RWPE2 (cell line): Measurements from ENCODE around the gene PHLDB3.

Experiments
- ATAC-seq: fragments of 200-7000 bp; cut with Tn5 transposase; 3 replicates; pipeline ENCODE4 v1.9.1; 2021; ENCODE audit warnings: low read depth
- DNase-seq: peaks from one replicate; pipeline ENCODE4 v3.0.0-alpha.2; 2020; ENCODE audit warnings: low spot score
- H3K27ac ChIP-seq: fragments of 450-650 bp; 2 replicates; pipeline ENCODE4 v1.5.1; 2017; ENCODE audit warnings: mild to moderate bottlenecking; ENCODE audit not compliant: poor library complexity, severe bottlenecking
- H3K27me3 ChIP-seq: fragments of 250-450 bp; sonication (Bioruptor Pico); 2 replicates; pipeline ENCODE4 v1.5.1; 2021; ENCODE audit warnings: mild to moderate bottlenecking, moderate library complexity; ENCODE audit not compliant: insufficient read depth, poor library complexity, severe bottlenecking
- H3K36me3 ChIP-seq: fragments of 250-450 bp; sonication (Bioruptor Pico); 2 replicates; pipeline ENCODE4 v1.5.1; 2020; ENCODE audit warnings: low read depth, mild to moderate bottlenecking, moderate library complexity
- H3K4me1 ChIP-seq: fragments of 250-450 bp; sonication (Bioruptor Pico); 2 replicates; pipeline ENCODE4 v1.5.1; 2021; ENCODE audit warnings: mild to moderate bottlenecking, moderate library complexity; ENCODE audit not compliant: insufficient read depth, poor library complexity, severe bottlenecking
- H3K4me3 ChIP-seq: fragments of 250-450 bp; sonication (Bioruptor Pico); 2 replicates; pipeline ENCODE4 v1.5.1; 2021; ENCODE audit warnings: mild to moderate bottlenecking, moderate library complexity; ENCODE audit not compliant: severe bottlenecking
- H3K9me3 ChIP-seq: fragments of 250-450 bp; sonication (Bioruptor Pico); 2 replicates; pipeline ENCODE4 v1.5.1; 2021; ENCODE audit warnings: mild to moderate bottlenecking, moderate library complexity; ENCODE audit not compliant: severe bottlenecking
- CTCF ChIP-seq: fragments of 450-650 bp; IDR thresholded peaks from one replicate; pipeline ENCODE4 v1.5.1; 2017; ENCODE audit warnings: mild to moderate bottlenecking, moderate library complexity; ENCODE audit not compliant: poor library complexity, severe bottlenecking

Gene PHLDB3

DNA sequence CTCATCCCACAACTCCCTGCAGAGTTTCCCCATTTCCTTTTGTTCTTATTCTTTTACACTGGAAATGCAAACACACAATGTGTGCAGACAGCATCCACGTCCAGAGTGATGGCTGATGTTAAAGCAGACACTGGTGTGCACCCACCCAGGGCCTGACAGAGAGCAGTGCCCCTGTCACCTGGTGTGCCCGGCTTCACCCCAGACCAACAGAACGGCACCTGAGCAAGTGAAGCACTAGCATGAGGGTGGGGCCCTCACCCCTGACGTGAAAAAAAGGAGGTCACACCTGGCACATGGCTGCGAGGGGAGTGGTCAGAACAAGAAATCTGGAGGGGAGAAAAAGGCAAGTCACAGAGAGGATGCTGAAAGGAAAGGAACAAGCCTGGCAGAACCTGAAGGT, 40.7 kb upstream of the PHLDB3 start:
- ATAC-seq, result no peak
- no peak for TF ChIP-seq CTCF
- Histone ChIP-seq H3K27me3 (no peaks in the 10 kb centered on the region), H3K36me3 (peaks cover 33% of the 10 kb centered on the region), H3K4me3 (no peak overlapping the region), H3K9me3 (no peaks in the 10 kb centered on the region), H3K4me1 (no peaks in the 10 kb centered on the region), H3K27ac (no peak overlapping the region)
- no peak for DNase-seq

DNA sequence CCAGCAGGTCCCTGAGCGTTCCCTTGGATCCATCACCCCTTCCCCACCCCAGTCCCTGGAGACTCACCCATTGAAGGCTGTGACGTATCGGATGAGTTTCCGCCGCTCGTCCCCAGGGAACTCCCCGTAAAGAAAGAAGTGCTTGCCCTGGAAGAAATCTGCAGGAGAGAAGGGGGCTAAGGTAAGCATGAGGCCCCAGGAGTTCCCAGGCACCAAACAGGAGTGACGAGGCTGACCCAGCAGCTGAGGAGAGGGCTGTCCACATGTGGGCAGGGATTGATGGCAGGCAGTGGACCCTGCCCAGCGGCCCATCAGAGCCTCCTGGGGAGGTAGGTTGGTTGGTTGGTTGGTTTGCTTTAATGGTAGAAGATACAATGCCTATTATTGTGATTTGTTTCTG, 39.5 kb upstream of the PHLDB3 start:
- H3K27ac ChIP-seq, result no peak overlapping the region
- H3K36me3 ChIP-seq, result peaks cover 31% of the 10 kb centered on the region
- no peaks in the 10 kb centered on the region for H3K9me3 ChIP-seq
- no peaks in the 10 kb centered on the region for H3K27me3 ChIP-seq
- no peak overlapping the region for H3K4me3 ChIP-seq
- no peak for TF ChIP-seq CTCF
- H3K4me1 ChIP-seq, result no peaks in the 10 kb centered on the region
- no peak for DNase-seq
- ATAC-seq, result no peak

- TF ChIP-seq CTCF, result no peak
- no peaks in the 10 kb centered on the region for H3K9me3 ChIP-seq
- H3K4me1 ChIP-seq, result no peaks in the 10 kb centered on the region
- no peak overlapping the region for H3K27ac ChIP-seq
- no peaks in the 10 kb centered on the region for H3K27me3 ChIP-seq
- DNase-seq (no peak), ATAC-seq (no peak)
- H3K4me3 ChIP-seq, result no peak overlapping the region
- H3K36me3 ChIP-seq, result peaks cover 40% of the 10 kb centered on the region
Measured at GRCh38 chr19:43541920-43542650, 37.5 kb upstream of the PHLDB3 start.

DNA sequence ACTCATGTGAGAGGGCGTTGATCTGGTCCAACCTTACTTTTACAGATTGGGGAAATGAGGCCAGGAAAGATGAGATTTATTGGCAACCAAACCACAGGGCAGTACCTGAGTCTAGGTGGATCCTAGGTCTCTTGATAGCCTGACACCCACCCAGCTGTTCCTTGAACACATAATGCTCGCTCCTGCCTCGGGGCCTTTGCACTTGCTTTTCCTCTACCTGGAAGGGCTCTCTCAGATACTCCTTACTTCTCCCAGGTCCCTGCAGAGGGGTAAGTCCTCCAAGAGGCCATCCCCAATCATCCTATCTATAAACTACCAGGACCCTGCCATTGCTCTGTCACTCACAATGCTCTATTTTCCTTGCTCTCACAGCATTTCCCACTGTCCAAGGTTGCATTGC, 35.8 kb upstream of the PHLDB3 start:
- no peak for DNase-seq
- Histone ChIP-seq H3K4me1 (no peaks in the 10 kb centered on the region), H3K9me3 (no peaks in the 10 kb centered on the region), H3K27me3 (no peaks in the 10 kb centered on the region), H3K36me3 (peaks cover 40% of the 10 kb centered on the region), H3K27ac (no peak overlapping the region), H3K4me3 (no peak overlapping the region)
- ATAC-seq, result no peak
- no peak for TF ChIP-seq CTCF

GRCh38 chr19:43538922-43539321, 34.4 kb upstream of the PHLDB3 start:
- ATAC-seq (no peak), DNase-seq (no peak)
- no peak overlapping the region for H3K4me3 ChIP-seq
- H3K27me3 ChIP-seq, result no peaks in the 10 kb centered on the region
- peaks cover 37% of the 10 kb centered on the region for H3K36me3 ChIP-seq
- no peaks in the 10 kb centered on the region for H3K9me3 ChIP-seq
- H3K27ac ChIP-seq, result no peak overlapping the region
- no peak for TF ChIP-seq CTCF
- H3K4me1 ChIP-seq, result no peaks in the 10 kb centered on the region
